Trophoblast cell (in vitro differentiated cells and primary cell): ENCODE results near the gene TLE3.

ENCODE experiments used
- DNase-seq, 2 donors: peaks; one replicate each; pipeline ENCODE4 v3.0.0-alpha.2; 2016
- H2AFZ ChIP-seq: 2 replicates; pipeline ENCODE4 v1.6.1; 2013; ENCODE audit warnings: low read length, moderate library complexity, mild to moderate bottlenecking; ENCODE audit not compliant: insufficient read depth, poor library complexity
- H2AK5ac ChIP-seq: 2 replicates; pipeline ENCODE4 v1.6.1; 2013; ENCODE audit warnings: mild to moderate bottlenecking, low read length
- H2BK120ac ChIP-seq: 2 replicates; pipeline ENCODE4 v1.6.1; 2013; ENCODE audit warnings: low read length, mild to moderate bottlenecking, moderate library complexity; ENCODE audit not compliant: insufficient read depth, poor library complexity
- H2BK12ac ChIP-seq: 2 replicates; pipeline ENCODE4 v1.6.1; 2013; ENCODE audit warnings: mild to moderate bottlenecking, low read length, moderate library complexity
- H2BK5ac ChIP-seq: 2 replicates; pipeline ENCODE4 v1.6.1; 2013; ENCODE audit warnings: low read length, low read depth, moderate library complexity, mild to moderate bottlenecking; ENCODE audit not compliant: poor library complexity
- H3K14ac ChIP-seq: 2 replicates; pipeline ENCODE4 v1.6.1; 2013; ENCODE audit warnings: mild to moderate bottlenecking, low read length
- H3K18ac ChIP-seq: 2 replicates; pipeline ENCODE4 v1.6.1; 2013; ENCODE audit warnings: mild to moderate bottlenecking, low read length
- H3K23ac ChIP-seq: 2 replicates; pipeline ENCODE4 v1.6.1; 2013; ENCODE audit warnings: low read length
- H3K27ac ChIP-seq: 2 replicates; pipeline ENCODE4 v1.5.1; 2013; ENCODE audit warnings: low read depth, mild to moderate bottlenecking, inconsistent platforms, low read length, moderate library complexity
- H3K27me3 ChIP-seq: 2 replicates; pipeline ENCODE4 v1.6.1; 2013; ENCODE audit warnings: inconsistent platforms, mild to moderate bottlenecking, low read length, moderate library complexity; ENCODE audit not compliant: insufficient read depth
- H3K36me3 ChIP-seq, 2 experiments: 1 replicate in 1 of 2; 2 replicates in 1 of 2; pipeline ENCODE4 v1.6.1; 2013; ENCODE audit warnings: low read length in 2 of 2, mild to moderate bottlenecking in 2 of 2, moderate library complexity in 1 of 2; ENCODE audit not compliant: insufficient read depth in 2 of 2, control insufficient read depth in 1 of 2
- H3K4ac ChIP-seq: 2 replicates; pipeline ENCODE4 v1.6.1; 2013; ENCODE audit warnings: low read depth, mild to moderate bottlenecking, low read length, moderate library complexity
- H3K4me1 ChIP-seq, 2 experiments: 1 replicate in 1 of 2; 2 replicates in 1 of 2; pipeline ENCODE4 v1.6.1; 2013; ENCODE audit warnings: low read length in 2 of 2, mild to moderate bottlenecking in 2 of 2, moderate library complexity in 1 of 2; ENCODE audit not compliant: insufficient read depth in 2 of 2, control insufficient read depth in 1 of 2
- H3K4me2 ChIP-seq: 2 replicates; pipeline ENCODE4 v1.6.1; 2013; ENCODE audit warnings: inconsistent platforms, mild to moderate bottlenecking, low read length, moderate library complexity
- H3K4me3 ChIP-seq: 2 replicates; pipeline ENCODE4 v1.5.1; 2013; ENCODE audit warnings: mild to moderate bottlenecking, low read depth, low read length, inconsistent platforms
- H3K79me1 ChIP-seq: one replicate; pipeline ENCODE4 v1.6.1; 2013; ENCODE audit warnings: low read length
- H3K79me2 ChIP-seq: 2 replicates; pipeline ENCODE4 v1.6.1; 2013; ENCODE audit warnings: low read length, mild to moderate bottlenecking; ENCODE audit not compliant: control insufficient read depth, insufficient read depth, poor library complexity
- H3K9ac ChIP-seq: 2 replicates; pipeline ENCODE4 v1.6.1; 2013; ENCODE audit warnings: mild to moderate bottlenecking, low read length
- H3K9me3 ChIP-seq: 2 replicates; pipeline ENCODE4 v1.6.1; 2013; ENCODE audit warnings: low read depth, mild to moderate bottlenecking, control low read depth, inconsistent platforms, low read length; ENCODE audit not compliant: insufficient read depth
- H4K12ac ChIP-seq: 2 replicates; pipeline ENCODE4 v1.6.1; 2013; ENCODE audit warnings: low read depth, mild to moderate bottlenecking, low read length, moderate library complexity
- H4K8ac ChIP-seq: 2 replicates; pipeline ENCODE4 v1.6.1; 2013; ENCODE audit warnings: low read depth, mild to moderate bottlenecking, low read length, moderate library complexity
- H4K91ac ChIP-seq: one replicate; pipeline ENCODE4 v1.6.1; 2013; ENCODE audit warnings: low read depth, mild to moderate bottlenecking, low read length, moderate library complexity
- WGBS: extraction: QIAGEN DNeasy Blood & Tissue Kit; methylation state at CpG from one replicate; pipeline ENCODE4 v1.1.7; 2013; ENCODE audit warnings: missing lambda C conversion rate; ENCODE audit not compliant: insufficient read length, insufficient coverage; ENCODE audit errors: extremely low coverage; 5-methylcytosine and 5-hydroxymethylcytosine counted together

The TLE3 gene

GRCh38 chr15:70014860-70015490, 82.7 kb downstream of the TLE3 start:
- no peaks in the 10 kb centered on the region for H3K9me3 ChIP-seq
- no peaks in the 10 kb centered on the region for H3K79me2 ChIP-seq
- no peaks in the 10 kb centered on the region for H3K27me3 ChIP-seq
- H4K8ac ChIP-seq, result no peak overlapping the region
- no peak overlapping the region for H3K23ac ChIP-seq
- no peak overlapping the region for H4K91ac ChIP-seq
- H3K4me3 ChIP-seq, result no peak overlapping the region
- H3K79me1 ChIP-seq, result no peaks in the 10 kb centered on the region
- no peak overlapping the region for H3K9ac ChIP-seq
- H3K4me2 ChIP-seq, result no peak overlapping the region
- no peak overlapping the region for H2BK120ac ChIP-seq
- DNase-seq, result no peak
- no peak overlapping the region for H2BK5ac ChIP-seq
- no peak overlapping the region for H3K27ac ChIP-seq
- H3K14ac ChIP-seq, result no peak overlapping the region
- no peak overlapping the region for H2BK12ac ChIP-seq
- no peaks in the 10 kb centered on the region for H3K36me3 ChIP-seq
- WGBS, result no CpG with 5 or more reads among the region's 9 CpGs
- H3K4me1 ChIP-seq, result peaks cover 3 to 4% of the 10 kb centered on the region in 2 experiments
- no peak overlapping the region for H2AK5ac ChIP-seq
- no peak overlapping the region for H2AFZ ChIP-seq
- no peak overlapping the region for H3K18ac ChIP-seq
- H4K12ac ChIP-seq, result no peak overlapping the region
- H3K4ac ChIP-seq, result no peak overlapping the region

- no peak for DNase-seq
- no peaks in the 10 kb centered on the region for H3K79me1 ChIP-seq
- H3K18ac ChIP-seq, result no peak overlapping the region
- WGBS, result no CpG with 5 or more reads among the region's 6 CpGs
- H2BK120ac ChIP-seq, result no peak overlapping the region
- no peak overlapping the region for H4K8ac ChIP-seq
- no peak overlapping the region for H2BK5ac ChIP-seq
- no peak overlapping the region for H4K12ac ChIP-seq
- H2AFZ ChIP-seq, result no peak overlapping the region
- no peak overlapping the region for H2BK12ac ChIP-seq
- no peaks in the 10 kb centered on the region for H3K36me3 ChIP-seq
- peaks cover 3 to 4% of the 10 kb centered on the region in 2 experiments for H3K4me1 ChIP-seq
- no peak overlapping the region for H3K4me3 ChIP-seq
- no peak overlapping the region for H3K4me2 ChIP-seq
- H2AK5ac ChIP-seq, result no peak overlapping the region
- H3K27me3 ChIP-seq, result no peaks in the 10 kb centered on the region
- H3K14ac ChIP-seq, result no peak overlapping the region
- no peak overlapping the region for H3K23ac ChIP-seq
- no peak overlapping the region for H3K27ac ChIP-seq
- H3K9ac ChIP-seq, result no peak overlapping the region
- H3K9me3 ChIP-seq, result no peaks in the 10 kb centered on the region
- H4K91ac ChIP-seq, result no peak overlapping the region
- no peaks in the 10 kb centered on the region for H3K79me2 ChIP-seq
- no peak overlapping the region for H3K4ac ChIP-seq
Measured at GRCh38 chr15:70014331-70014730, 83.4 kb downstream of the TLE3 start.

DNA sequence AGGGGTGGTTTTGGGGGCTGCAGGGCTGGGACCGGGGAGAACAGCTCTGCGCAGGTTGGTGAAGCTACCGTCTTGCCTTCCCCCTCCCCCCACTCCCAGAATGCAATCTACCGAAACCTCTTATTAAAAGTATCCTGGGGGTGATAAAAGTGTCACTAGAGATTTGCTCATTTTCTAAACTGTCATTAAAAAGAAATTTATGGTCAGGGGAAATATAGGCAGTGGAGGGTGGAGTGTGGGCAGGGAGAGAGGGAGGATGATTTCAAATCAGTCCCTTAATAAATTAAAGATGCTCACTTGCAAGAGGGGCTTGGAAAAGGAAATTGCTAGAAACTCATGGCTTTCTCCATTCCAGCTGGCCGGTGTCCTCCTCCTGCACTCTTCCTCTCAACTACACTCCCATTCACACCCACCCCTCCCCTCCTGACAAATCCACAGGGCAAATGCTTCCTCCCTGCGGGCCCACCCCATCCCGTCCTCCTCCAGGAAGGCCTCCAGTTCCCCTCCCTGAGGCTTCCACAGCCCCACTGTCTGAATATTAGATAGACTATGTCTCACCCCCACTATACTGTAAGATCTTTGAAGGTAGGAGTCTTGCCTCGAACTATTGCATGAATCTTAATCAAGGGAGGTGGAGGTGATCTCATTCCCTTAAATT, 83.9 kb downstream of the TLE3 start:
- H3K4me1 ChIP-seq, result peaks cover 6% of the 10 kb centered on the region in 2 experiments
- WGBS, result no CpG with 5 or more reads among the region's 8 CpGs
- H3K4me2 ChIP-seq, result no peak overlapping the region
- H3K9me3 ChIP-seq, result no peaks in the 10 kb centered on the region
- H3K4ac ChIP-seq, result no peak overlapping the region
- H4K91ac ChIP-seq, result no peak overlapping the region
- H2BK12ac ChIP-seq, result no peak overlapping the region
- no peak overlapping the region for H4K8ac ChIP-seq
- H2AFZ ChIP-seq, result no peak overlapping the region
- no peak overlapping the region for H3K27ac ChIP-seq
- no peak for DNase-seq
- H3K18ac ChIP-seq, result no peak overlapping the region
- no peaks in the 10 kb centered on the region for H3K79me2 ChIP-seq
- H3K4me3 ChIP-seq, result no peak overlapping the region
- H2BK120ac ChIP-seq, result no peak overlapping the region
- no peaks in the 10 kb centered on the region for H3K27me3 ChIP-seq
- no peak overlapping the region for H2BK5ac ChIP-seq
- H3K14ac ChIP-seq, result no peak overlapping the region
- H3K23ac ChIP-seq, result no peak overlapping the region
- H3K79me1 ChIP-seq, result no peaks in the 10 kb centered on the region
- H3K9ac ChIP-seq, result no peak overlapping the region
- no peak overlapping the region for H4K12ac ChIP-seq
- H3K36me3 ChIP-seq, result no peaks in the 10 kb centered on the region
- no peak overlapping the region for H2AK5ac ChIP-seq

GRCh38 chr15:70012895-70013294, 84.8 kb downstream of the TLE3 start:
- H3K4me2 ChIP-seq, result no peak overlapping the region
- H3K18ac ChIP-seq, result no peak overlapping the region
- no peak for DNase-seq
- no peaks in the 10 kb centered on the region for H3K9me3 ChIP-seq
- H4K12ac ChIP-seq, result no peak overlapping the region
- no peaks in the 10 kb centered on the region for H3K79me2 ChIP-seq
- no peaks in the 10 kb centered on the region for H3K79me1 ChIP-seq
- H3K4me3 ChIP-seq, result no peak overlapping the region
- no peak overlapping the region for H3K23ac ChIP-seq
- no peak overlapping the region for H2BK12ac ChIP-seq
- H3K36me3 ChIP-seq, result no peaks in the 10 kb centered on the region
- no peak overlapping the region for H2BK5ac ChIP-seq
- no peak overlapping the region for H3K14ac ChIP-seq
- H2AK5ac ChIP-seq, result no peak overlapping the region
- no peak overlapping the region for H3K27ac ChIP-seq
- H3K4ac ChIP-seq, result no peak overlapping the region
- peaks cover 6 to 8% of the 10 kb centered on the region in 2 experiments for H3K4me1 ChIP-seq
- H2AFZ ChIP-seq, result no peak overlapping the region
- no peak overlapping the region for H4K8ac ChIP-seq
- no peaks in the 10 kb centered on the region for H3K27me3 ChIP-seq
- WGBS, result no CpG with 5 or more reads among the region's 4 CpGs
- H4K91ac ChIP-seq, result no peak overlapping the region
- H3K9ac ChIP-seq, result no peak overlapping the region
- no peak overlapping the region for H2BK120ac ChIP-seq
